ENCODE data around the gene AKR7A2. TPM values are rescaled to one million over a fixed set of nuclear protein-coding genes. Genes with fewer than 3 reads are reported as not detected.

Gene AKR7A2
- polyA plus RNA-seq, 3 donors = 19.5 to 117 (median 89.3) TPM

- peaks cover 29 to 50% of the 10 kb centered on the region in 2 donors for H3K36me3 Mint-ChIP-seq
- Histone ChIP-seq H4K20me1 (ENCODE audit: insufficient read depth, low read length) (peaks cover 13% of the 10 kb centered on the region), H3K27ac (ENCODE audit: low read depth in 1 of 2, low read length in 2 of 2) (no peak overlapping the region), H3K4me1 (ENCODE audit: control insufficient read depth in 1 of 2, insufficient read depth in 2 of 2, low read length in 2 of 2) (no peaks in the 10 kb centered on the region), H2AFZ (ENCODE audit: insufficient read depth, low read depth, low read length, poor library complexity, severe bottlenecking) (no peak overlapping the region), H3K79me2 (ENCODE audit: insufficient read depth, low read length) (no peaks in the 10 kb centered on the region), H3K4me2 (replicated peaks; ENCODE audit: extremely low read depth, low read length, poor library complexity, severe bottlenecking) (no peak overlapping the region), H3K9ac (ENCODE audit: insufficient read depth, low read length, poor library complexity, severe bottlenecking) (no peak overlapping the region), H3K9me3 (replicated peaks in 1 of 2; ENCODE audit: control insufficient read depth in 1 of 2, insufficient read depth in 1 of 2, low read length in 2 of 2) (no peaks in the 10 kb centered on the region), H3K4me3 (replicated peaks in 1 of 3; ENCODE audit: low read depth in 2 of 3, low read length in 3 of 3) (no peak overlapping the region), H3K27me3 (ENCODE audit: control insufficient read depth in 2 of 2, insufficient read depth in 2 of 2, low read length in 2 of 2) (no peaks in the 10 kb centered on the region), H3K36me3 (replicated peaks in 1 of 2; ENCODE audit: control insufficient read depth in 1 of 2, insufficient read depth in 2 of 2, low read length in 2 of 2) (peaks cover 31 to 55% of the 10 kb centered on the region in 2 donors)
- H3K4me1 Mint-ChIP-seq = no peaks in the 10 kb centered on the region
- no peak overlapping the region for H3K4me3 Mint-ChIP-seq
- peaks cover 0 to 2% (median 0%) of the 10 kb centered on the region in 7 donors for H3K9me3 Mint-ChIP-seq
- intact Hi-C loops (cut with micrococcal nuclease) = no loop called here
- peaks cover 0 to 1% (median 0%) of the 10 kb centered on the region in 3 donors for H3K27me3 Mint-ChIP-seq (ENCODE audit: low read depth in 3 of 3)
- H3K27ac Mint-ChIP-seq = no peak overlapping the region
- WGBS (ENCODE audit: insufficient coverage) = 84% methylated on average over 12 of the region's 13 CpGs
- DNase-seq = no peak
- TF ChIP-seq CTCF (IDR thresholded peaks at IDR 0.05) = no peak
Measured at GRCh38 chr1:19331262-19331878, 19.4 kb upstream of the AKR7A2 start.

GRCh38 chr1:19330449-19331135 is 18.6 kb upstream of the AKR7A2 start:
- Histone ChIP-seq H3K27ac (ENCODE audit: low read depth in 1 of 2, low read length in 2 of 2) (peak overlapping the region in 1 of 2 donors; percentile 31), H3K4me2 (replicated peaks; ENCODE audit: extremely low read depth, low read length, poor library complexity, severe bottlenecking) (no peak overlapping the region), H3K4me1 (ENCODE audit: control insufficient read depth in 1 of 2, insufficient read depth in 2 of 2, low read length in 2 of 2) (peaks cover 0 to 3% of the 10 kb centered on the region in 2 donors), H2AFZ (ENCODE audit: insufficient read depth, low read depth, low read length, poor library complexity, severe bottlenecking) (no peak overlapping the region), H3K4me3 (replicated peaks in 1 of 3; ENCODE audit: low read depth in 2 of 3, low read length in 3 of 3) (no peak overlapping the region), H3K9me3 (replicated peaks in 1 of 2; ENCODE audit: control insufficient read depth in 1 of 2, insufficient read depth in 1 of 2, low read length in 2 of 2) (no peaks in the 10 kb centered on the region), H3K79me2 (ENCODE audit: insufficient read depth, low read length) (no peaks in the 10 kb centered on the region), H3K9ac (ENCODE audit: insufficient read depth, low read length, poor library complexity, severe bottlenecking) (no peak overlapping the region), H3K27me3 (ENCODE audit: control insufficient read depth in 2 of 2, insufficient read depth in 2 of 2, low read length in 2 of 2) (no peaks in the 10 kb centered on the region), H4K20me1 (ENCODE audit: insufficient read depth, low read length) (peaks cover 7% of the 10 kb centered on the region), H3K36me3 (replicated peaks in 1 of 2; ENCODE audit: control insufficient read depth in 1 of 2, insufficient read depth in 2 of 2, low read length in 2 of 2) (peaks cover 38 to 63% of the 10 kb centered on the region in 2 donors)
- Mint-ChIP-seq H3K36me3 (peaks cover 30 to 55% of the 10 kb centered on the region in 2 donors), H3K27me3 (ENCODE audit: low read depth in 3 of 3) (peaks cover 0 to 1% (median 0%) of the 10 kb centered on the region in 3 donors), H3K27ac (peak overlapping the region in 4 of 7 donors; percentile 21 to 75 (median 56)), H3K9me3 (no peaks in the 10 kb centered on the region), H3K4me1 (no peaks in the 10 kb centered on the region), H3K4me3 (no peak overlapping the region)
- no peak for DNase-seq
- intact Hi-C loops (cut with micrococcal nuclease) = no loop called here
- no peak for TF ChIP-seq CTCF (IDR thresholded peaks at IDR 0.05)
- 95% methylated on average over 3 of the region's 14 CpGs for WGBS (ENCODE audit: insufficient coverage)
